ENCODE results near the gene PIGW.
A peak's percentile ranks its signal among the peaks of the same experiment; 100 is the strongest.

The PIGW gene

GRCh38 chr17:36533935-36534839 lies 600 bp upstream of the PIGW start:
- peaks cover 22 to 27% of the 10 kb centered on the region in 2 donors for H3K36me3 ChIP-seq (ENCODE audit: control insufficient read depth in 1 of 2, insufficient read depth in 2 of 2, low read length in 2 of 2)
- H3K4me3 ChIP-seq (ENCODE audit: low read depth in 1 of 2, low read length in 2 of 2), result peak overlapping the region; percentile 79 to 81
- no peaks in the 10 kb centered on the region for H3K27me3 ChIP-seq (ENCODE audit: low read depth, low read length)
- no peaks in the 10 kb centered on the region for H3K9me3 ChIP-seq (ENCODE audit: control insufficient read depth in 1 of 2, low read length in 2 of 2)
- H3K27ac ChIP-seq (ENCODE audit: low read length), result peak overlapping the region; percentile 93
- peaks cover 0 to 6% of the 10 kb centered on the region in 2 donors for H3K4me1 ChIP-seq (ENCODE audit: control insufficient read depth in 1 of 2, insufficient read depth in 2 of 2, low read length in 2 of 2)

GRCh38 chr17:36535669-36536081 lies 888 bp downstream of the PIGW start:
- Histone ChIP-seq H3K4me1 (ENCODE audit: control insufficient read depth in 1 of 2, insufficient read depth in 2 of 2, low read length in 2 of 2) (peaks cover 0 to 6% of the 10 kb centered on the region in 2 donors), H3K9me3 (ENCODE audit: control insufficient read depth in 1 of 2, low read length in 2 of 2) (no peaks in the 10 kb centered on the region), H3K36me3 (ENCODE audit: control insufficient read depth in 1 of 2, insufficient read depth in 2 of 2, low read length in 2 of 2) (peaks cover 18 to 22% of the 10 kb centered on the region in 2 donors), H3K27me3 (ENCODE audit: low read depth, low read length) (no peaks in the 10 kb centered on the region), H3K4me3 (ENCODE audit: low read depth in 1 of 2, low read length in 2 of 2) (peak overlapping the region; percentile 79 to 81), H3K27ac (ENCODE audit: low read length) (peak overlapping the region; percentile 93)

- no peaks in the 10 kb centered on the region for H3K9me3 ChIP-seq (ENCODE audit: control insufficient read depth in 1 of 2, low read length in 2 of 2)
- H3K36me3 ChIP-seq (ENCODE audit: control insufficient read depth in 1 of 2, insufficient read depth in 2 of 2, low read length in 2 of 2), result peaks cover 8 to 13% of the 10 kb centered on the region in 2 donors
- no peaks in the 10 kb centered on the region for H3K27me3 ChIP-seq (ENCODE audit: low read depth, low read length)
- H3K27ac ChIP-seq (ENCODE audit: low read length), result no peak overlapping the region
- no peak overlapping the region for H3K4me3 ChIP-seq (ENCODE audit: low read depth in 1 of 2, low read length in 2 of 2)
- H3K4me1 ChIP-seq (ENCODE audit: control insufficient read depth in 1 of 2, insufficient read depth in 2 of 2, low read length in 2 of 2), result peaks cover 0 to 10% of the 10 kb centered on the region in 2 donors
Observed at GRCh38 chr17:36540696-36541095, 5.9 kb downstream of the PIGW start.

- H3K27me3 ChIP-seq (ENCODE audit: low read depth, low read length), result no peaks in the 10 kb centered on the region
- H3K27ac ChIP-seq (ENCODE audit: low read length), result no peak overlapping the region
- H3K36me3 ChIP-seq (ENCODE audit: control insufficient read depth in 1 of 2, insufficient read depth in 2 of 2, low read length in 2 of 2), result peaks cover 6 to 9% of the 10 kb centered on the region in 2 donors
- no peak overlapping the region for H3K4me3 ChIP-seq (ENCODE audit: low read depth in 1 of 2, low read length in 2 of 2)
- H3K9me3 ChIP-seq (ENCODE audit: control insufficient read depth in 1 of 2, low read length in 2 of 2), result no peaks in the 10 kb centered on the region
- peaks cover 13 to 29% of the 10 kb centered on the region in 2 donors for H3K4me1 ChIP-seq (ENCODE audit: control insufficient read depth in 1 of 2, insufficient read depth in 2 of 2, low read length in 2 of 2)
Observed at GRCh38 chr17:36542755-36543154, 8.0 kb downstream of the PIGW start.

- no peaks in the 10 kb centered on the region for H3K27me3 ChIP-seq (ENCODE audit: low read depth, low read length)
- no peaks in the 10 kb centered on the region for H3K9me3 ChIP-seq (ENCODE audit: control insufficient read depth in 1 of 2, low read length in 2 of 2)
- peaks cover 0 to 9% of the 10 kb centered on the region in 2 donors for H3K36me3 ChIP-seq (ENCODE audit: control insufficient read depth in 1 of 2, insufficient read depth in 2 of 2, low read length in 2 of 2)
- peak overlapping the region; percentile 98 for H3K27ac ChIP-seq (ENCODE audit: low read length)
- peak overlapping the region; percentile 87 to 93 for H3K4me3 ChIP-seq (ENCODE audit: low read depth in 1 of 2, low read length in 2 of 2)
- H3K4me1 ChIP-seq (ENCODE audit: control insufficient read depth in 1 of 2, insufficient read depth in 2 of 2, low read length in 2 of 2), result peaks cover 18 to 39% of the 10 kb centered on the region in 2 donors
Observed at GRCh38 chr17:36544044-36544306, 9.2 kb downstream of the PIGW start.

GRCh38 chr17:36544307-36545076 lies 9.7 kb downstream of the PIGW start, which contains the start of gene GGNBP2:
Gene GGNBP2, plus strand, starts transcription at chr17:36544919. Its CDS starts 806 bp downstream, at chr17:36545725.
- Histone ChIP-seq H3K4me3 (ENCODE audit: low read depth in 1 of 2, low read length in 2 of 2) (peak within 1 kb of the TSS; percentile 87 to 98), H3K4me1 (ENCODE audit: control insufficient read depth in 1 of 2, insufficient read depth in 2 of 2, low read length in 2 of 2) (peaks cover 18 to 43% of the 10 kb centered on the region in 2 donors), H3K9me3 (ENCODE audit: control insufficient read depth in 1 of 2, low read length in 2 of 2) (no peaks in the 10 kb centered on the region)

GRCh38 chr17:36545077-36545464 lies 10.3 kb downstream of the PIGW start:
- Histone ChIP-seq H3K36me3 (ENCODE audit: control insufficient read depth in 1 of 2, insufficient read depth in 2 of 2, low read length in 2 of 2) (peaks cover 0 to 9% of the 10 kb centered on the region in 2 donors), H3K27ac (ENCODE audit: low read length) (peak overlapping the region; percentile 93), H3K4me3 (ENCODE audit: low read depth in 1 of 2, low read length in 2 of 2) (peak overlapping the region; percentile 87 to 93), H3K9me3 (ENCODE audit: control insufficient read depth in 1 of 2, low read length in 2 of 2) (no peaks in the 10 kb centered on the region), H3K27me3 (ENCODE audit: low read depth, low read length) (no peaks in the 10 kb centered on the region), H3K4me1 (ENCODE audit: control insufficient read depth in 1 of 2, insufficient read depth in 2 of 2, low read length in 2 of 2) (peaks cover 18 to 43% of the 10 kb centered on the region in 2 donors)

More at GRCh38 chr17:36544307-36545076, 9.7 kb downstream of the PIGW start, which contains the start of gene GGNBP2:
- Histone ChIP-seq H3K27me3 (ENCODE audit: low read depth, low read length) (no peaks in the 10 kb centered on the region), H3K36me3 (ENCODE audit: control insufficient read depth in 1 of 2, insufficient read depth in 2 of 2, low read length in 2 of 2) (peaks cover 0 to 9% of the 10 kb centered on the region in 2 donors), H3K27ac (ENCODE audit: low read length) (peak within 1 kb of the TSS; percentile 98)

GRCh38 chr17:36545465-36546417 lies 11.0 kb downstream of the PIGW start:
- Histone ChIP-seq H3K27me3 (ENCODE audit: low read depth, low read length) (no peaks in the 10 kb centered on the region), H3K9me3 (ENCODE audit: control insufficient read depth in 1 of 2, low read length in 2 of 2) (no peaks in the 10 kb centered on the region), H3K27ac (ENCODE audit: low read length) (peak overlapping the region; percentile 97), H3K4me3 (ENCODE audit: low read depth in 1 of 2, low read length in 2 of 2) (peak overlapping the region; percentile 87 to 98), H3K36me3 (ENCODE audit: control insufficient read depth in 1 of 2, insufficient read depth in 2 of 2, low read length in 2 of 2) (peaks cover 0 to 9% of the 10 kb centered on the region in 2 donors), H3K4me1 (ENCODE audit: control insufficient read depth in 1 of 2, insufficient read depth in 2 of 2, low read length in 2 of 2) (peaks cover 18 to 43% of the 10 kb centered on the region in 2 donors)

- Histone ChIP-seq H3K36me3 (ENCODE audit: control insufficient read depth in 1 of 2, insufficient read depth in 2 of 2, low read length in 2 of 2) (peaks cover 0 to 9% of the 10 kb centered on the region in 2 donors), H3K4me1 (ENCODE audit: control insufficient read depth in 1 of 2, insufficient read depth in 2 of 2, low read length in 2 of 2) (peaks cover 18 to 43% of the 10 kb centered on the region in 2 donors), H3K4me3 (ENCODE audit: low read depth in 1 of 2, low read length in 2 of 2) (peak overlapping the region; percentile 87 to 98), H3K27ac (ENCODE audit: low read length) (peak overlapping the region; percentile 97), H3K27me3 (ENCODE audit: low read depth, low read length) (no peaks in the 10 kb centered on the region), H3K9me3 (ENCODE audit: control insufficient read depth in 1 of 2, low read length in 2 of 2) (no peaks in the 10 kb centered on the region)
Observed at GRCh38 chr17:36546418-36547093, 11.8 kb downstream of the PIGW start.

- peak overlapping the region in 1 of 2 donors; percentile 98 for H3K4me3 ChIP-seq (ENCODE audit: low read depth in 1 of 2, low read length in 2 of 2)
Observed at GRCh38 chr17:36547776-36548175, 13.0 kb downstream of the PIGW start.

More at GRCh38 chr17:36547776-36548175, 13.0 kb downstream of the PIGW start:
- Histone ChIP-seq H3K9me3 (ENCODE audit: control insufficient read depth in 1 of 2, low read length in 2 of 2) (no peaks in the 10 kb centered on the region), H3K27me3 (ENCODE audit: low read depth, low read length) (no peaks in the 10 kb centered on the region), H3K27ac (ENCODE audit: low read length) (peak overlapping the region; percentile 14), H3K4me1 (ENCODE audit: control insufficient read depth in 1 of 2, insufficient read depth in 2 of 2, low read length in 2 of 2) (peaks cover 18 to 43% of the 10 kb centered on the region in 2 donors), H3K36me3 (ENCODE audit: control insufficient read depth in 1 of 2, insufficient read depth in 2 of 2, low read length in 2 of 2) (peaks cover 0 to 9% of the 10 kb centered on the region in 2 donors)
